ENCODE measurements around the gene HIVEP1. TPM values are rescaled to one million over a fixed set of nuclear protein-coding genes. Genes with fewer than 3 reads are reported as not detected.

HIVEP1 gene
- total RNA-seq, 1 experiment from 2014 or later: 24.2 TPM

- BruUV-seq (replicated peaks): no TSS peak
- H2AFZ ChIP-seq: no peak overlapping the region
- H3K9me2 ChIP-seq (ENCODE audit: insufficient read depth): no peaks in the 10 kb centered on the region
- TF ChIP-seq EZH2 (IDR thresholded peaks at IDR 0.05; ENCODE audit: low read depth) (no peak), CTCF (conservative IDR thresholded peaks at IDR 0.05) (no peak)
- no peaks in the 10 kb centered on the region for H3F3A ChIP-seq (ENCODE audit: insufficient read depth, low read depth)
- no peak for DNase-seq
- H3K79me2 ChIP-seq (ENCODE audit: low read depth): peaks cover 9% of the 10 kb centered on the region; the same call in 1 of the 2 replicates
- no peak overlapping the region for H3K27ac ChIP-seq
- no peaks in the 10 kb centered on the region for H4K20me1 ChIP-seq (ENCODE audit: insufficient read depth)
- no peaks in the 10 kb centered on the region for H3K9me3 ChIP-seq (ENCODE audit: insufficient read depth, low read depth)
- H3K4me1 ChIP-seq (replicated peaks; ENCODE audit: insufficient read depth): peaks cover 12% of the 10 kb centered on the region
- CTCF ChIA-PET: no interaction called here
- no peak overlapping the region for H3K4me3 ChIP-seq
- H3K4me2 ChIP-seq: no peak overlapping the region
- POLR2A ChIA-PET (ENCODE audit: unreplicated experiment): no interaction called here
- H3K27me3 ChIP-seq (ENCODE audit: insufficient read depth, low read depth): no peaks in the 10 kb centered on the region
- no peaks in the 10 kb centered on the region for H3K36me3 ChIP-seq (ENCODE audit: low read depth)
- intact Hi-C loops (cut with micrococcal nuclease; ENCODE audit: unreplicated experiment): no loop called here
Measured at GRCh38 chr6:12049165-12049564, 37.1 kb downstream of the HIVEP1 start.

DNA sequence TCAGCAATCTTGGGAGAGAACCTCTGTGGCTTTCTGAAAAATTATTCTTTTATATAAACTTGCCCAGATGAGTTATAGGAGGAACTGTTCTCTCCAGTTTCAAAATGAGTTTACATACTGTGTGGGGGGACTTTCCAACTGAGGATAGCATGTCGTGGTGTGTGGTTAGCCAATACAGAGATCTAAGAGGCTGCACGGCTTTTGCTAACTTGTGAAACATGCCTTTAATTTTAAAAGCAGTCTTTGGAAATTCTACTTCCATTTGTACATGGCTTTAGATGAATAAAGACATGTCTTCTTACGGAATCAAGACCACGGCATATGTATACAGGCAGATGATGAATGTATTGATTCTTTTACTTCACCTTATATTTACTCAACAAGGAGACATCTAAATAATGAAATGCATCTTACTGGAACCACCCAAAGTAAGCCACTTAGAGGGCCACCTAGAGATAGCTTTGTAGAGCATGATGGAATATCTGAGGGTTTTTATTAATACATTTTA is 39.8 kb downstream of the HIVEP1 start:
- DNase-seq: no peak
- no peak overlapping the region for H3K4me3 ChIP-seq
- no peaks in the 10 kb centered on the region for H3F3A ChIP-seq (ENCODE audit: insufficient read depth, low read depth)
- H3K27ac ChIP-seq: no peak overlapping the region
- no peaks in the 10 kb centered on the region for H3K9me2 ChIP-seq (ENCODE audit: insufficient read depth)
- no peak overlapping the region for H3K4me2 ChIP-seq
- TF ChIP-seq CTCF (conservative IDR thresholded peaks at IDR 0.05) (no peak), EZH2 (IDR thresholded peaks at IDR 0.05; ENCODE audit: low read depth) (no peak)
- no TSS peak for BruUV-seq (replicated peaks)
- no peaks in the 10 kb centered on the region for H3K36me3 ChIP-seq (ENCODE audit: low read depth)
- intact Hi-C loops (cut with micrococcal nuclease; ENCODE audit: unreplicated experiment): no loop called here
- ChIA-PET POLR2A (ENCODE audit: unreplicated experiment) (no interaction called here), CTCF (no interaction called here)
- H4K20me1 ChIP-seq (ENCODE audit: insufficient read depth): no peaks in the 10 kb centered on the region; the same call in 1 of the 2 replicates
- no peaks in the 10 kb centered on the region for H3K27me3 ChIP-seq (ENCODE audit: insufficient read depth, low read depth)
- H3K4me1 ChIP-seq (replicated peaks; ENCODE audit: insufficient read depth): no peaks in the 10 kb centered on the region
- no peaks in the 10 kb centered on the region for H3K9me3 ChIP-seq (ENCODE audit: insufficient read depth, low read depth)
- H3K79me2 ChIP-seq (ENCODE audit: low read depth): 0 out of 2 replicates have a peak, but pooled peaks cover 4% of the 10 kb centered on the region
- no peak overlapping the region for H2AFZ ChIP-seq

GRCh38 chr6:12058172-12058961 is 46.3 kb downstream of the HIVEP1 start:
- Histone ChIP-seq H3K9me2 (ENCODE audit: insufficient read depth) (no peaks in the 10 kb centered on the region), H3K4me3 (no peak overlapping the region), H4K20me1 (ENCODE audit: insufficient read depth) (no peaks in the 10 kb centered on the region; the same call in 1 of the 2 replicates), H3K27me3 (ENCODE audit: insufficient read depth, low read depth) (no peaks in the 10 kb centered on the region), H3K9me3 (ENCODE audit: insufficient read depth, low read depth) (no peaks in the 10 kb centered on the region), H2AFZ (no peak overlapping the region), H3K4me2 (no peak overlapping the region), H3K79me2 (ENCODE audit: low read depth) (peaks cover 3% of the 10 kb centered on the region; the same call in 1 of the 2 replicates), H3K4me1 (replicated peaks; ENCODE audit: insufficient read depth) (no peaks in the 10 kb centered on the region), H3K27ac (no peak overlapping the region), H3K36me3 (ENCODE audit: low read depth) (no peaks in the 10 kb centered on the region), H3F3A (ENCODE audit: insufficient read depth, low read depth) (no peaks in the 10 kb centered on the region; the same call in 1 of the 2 replicates)
- no TSS peak for BruUV-seq (replicated peaks)
- intact Hi-C loops (cut with micrococcal nuclease; ENCODE audit: unreplicated experiment): no loop called here
- POLR2A ChIA-PET (ENCODE audit: unreplicated experiment): no interaction called here
- no peak for TF ChIP-seq EZH2 (IDR thresholded peaks at IDR 0.05; ENCODE audit: low read depth)
- no peak for TF ChIP-seq CTCF (conservative IDR thresholded peaks at IDR 0.05)
- CTCF ChIA-PET: no interaction called here
- DNase-seq: no peak

All from PC-9 (cell line).